Stimulated activated naive CD8-positive, alpha-beta T cell treated with anti-CD3 and anti-CD28 coated beads, Interleukin-15, Interleukin-2, amounts not matched to agents 100 ng/mL and 50 ng/mL, for 24 hours (primary cell): ENCODE measurements around the gene KLHL11.

Experiments used
- H3K27ac Mint-ChIP-seq: one replicate; pipeline ENCODE4 v1.8.0; 2021; ENCODE audit warnings: mild to moderate bottlenecking, mixed read lengths
- H3K27me3 Mint-ChIP-seq: one replicate; pipeline ENCODE4 v1.8.0; 2021; ENCODE audit warnings: mixed read lengths
- H3K36me3 Mint-ChIP-seq: one replicate; pipeline ENCODE4 v1.8.0; 2021; ENCODE audit warnings: low read depth, mixed read lengths
- H3K4me1 Mint-ChIP-seq: one replicate; pipeline ENCODE4 v1.8.0; 2021; ENCODE audit warnings: low read depth, mixed read lengths
- H3K4me3 Mint-ChIP-seq: one replicate; pipeline ENCODE4 v1.8.0; 2021; ENCODE audit warnings: mild to moderate bottlenecking, mixed read lengths
- H3K9me3 Mint-ChIP-seq: one replicate; pipeline ENCODE4 v1.8.0; 2021; ENCODE audit warnings: mixed read lengths

KLHL11 gene

GRCh38 chr17:41811549-41812380 is 53.5 kb downstream of the KLHL11 start, which contains the start of gene P3H4:
TSS of gene P3H4 (minus strand) at chr17:41811949. CDS start at chr17:41811915, 34 bp downstream.
- Mint-ChIP-seq H3K27me3 (peaks cover 8% of the 10 kb centered on the region), H3K4me1 (peaks cover 19% of the 10 kb centered on the region), H3K4me3 (peak within 1 kb of the TSS; percentile 82), H3K36me3 (no peaks in the 10 kb centered on the region), H3K9me3 (no peaks in the 10 kb centered on the region), H3K27ac (no peak within 1 kb of the TSS)

GRCh38 chr17:41810659-41811548 is 54.3 kb downstream of the KLHL11 start:
- peak overlapping the region; percentile 71 for H3K4me3 Mint-ChIP-seq
- peaks cover 19% of the 10 kb centered on the region for H3K4me1 Mint-ChIP-seq
- no peak overlapping the region for H3K27ac Mint-ChIP-seq
- no peaks in the 10 kb centered on the region for H3K36me3 Mint-ChIP-seq
- no peaks in the 10 kb centered on the region for H3K9me3 Mint-ChIP-seq
- peaks cover 8% of the 10 kb centered on the region for H3K27me3 Mint-ChIP-seq

GRCh38 chr17:41806685-41807445 is 58.4 kb downstream of the KLHL11 start:
- no peaks in the 10 kb centered on the region for H3K9me3 Mint-ChIP-seq
- peaks cover 11% of the 10 kb centered on the region for H3K4me1 Mint-ChIP-seq
- no peak overlapping the region for H3K27ac Mint-ChIP-seq
- no peaks in the 10 kb centered on the region for H3K36me3 Mint-ChIP-seq
- H3K4me3 Mint-ChIP-seq, result no peak overlapping the region
- no peaks in the 10 kb centered on the region for H3K27me3 Mint-ChIP-seq
